OCI-LY7 (cell line): Measurements from ENCODE around the gene GNG3. TPM values are rescaled to one million over a fixed set of nuclear protein-coding genes. Genes with fewer than 3 reads are reported as not detected.

Experiments used
- BruUV-seq: library from RNA; stranded (reverse); fragments of 400-500 nt; replicated peaks from 2 replicates; lab custom pipeline; 2021; lab: Mats Ljungman, UMichigan
- CTCF ChIA-PET: fragments of 300-600 bp; sonication (Branson Sonifier 250); formaldehyde crosslinking; loops from one replicate; lab custom pipeline; 2022; ENCODE audit warnings: antibody characterized with exemption; ENCODE audit not compliant: unreplicated experiment; lab: Charles Lee
- POLR2A ChIA-PET: fragments of 300-600 bp; sonication (Branson Sonifier 250); formaldehyde crosslinking; loops from one replicate; lab custom pipeline; 2022; ENCODE audit warnings: antibody characterized with exemption; lab: Charles Lee
- DNase-seq: peaks from one replicate; pipeline ENCODE4 v3.0.0-alpha.2; 2015; ENCODE audit warnings: low spot score
- H2AFZ ChIP-seq: fragments of 200-600 bp; sonication (generic), shearing (Covaris generic); 2 replicates; pipeline ENCODE4 v1.6.1; 2014; ENCODE audit warnings: mild to moderate bottlenecking, antibody characterized with exemption, low read length, moderate library complexity
- H3K27ac ChIP-seq: fragments of 200-600 bp; sonication (generic); 2 replicates; pipeline ENCODE4 v1.5.1; 2014; ENCODE audit warnings: mixed run types, low read depth, mild to moderate bottlenecking, moderate library complexity, low read length, inconsistent platforms; ENCODE audit not compliant: poor library complexity, severe bottlenecking
- H3K36me3 ChIP-seq: fragments of 200-600 bp; sonication (generic); 2 replicates; pipeline ENCODE4 v1.6.1; 2014; ENCODE audit warnings: mild to moderate bottlenecking, antibody characterized with exemption, low read length, moderate library complexity, mixed read lengths; ENCODE audit not compliant: insufficient read depth
- H3K4me1 ChIP-seq: fragments of 200-600 bp; sonication (generic); 2 replicates; pipeline ENCODE4 v1.5.1; 2014; ENCODE audit warnings: mild to moderate bottlenecking, low read length; ENCODE audit not compliant: insufficient read depth, poor library complexity, severe bottlenecking
- H3K4me2 ChIP-seq: fragments of 200-600 bp; sonication (generic); 2 replicates; pipeline ENCODE4 v1.6.1; 2014; ENCODE audit warnings: mild to moderate bottlenecking, low read length
- H3K4me3 ChIP-seq: fragments of 200-600 bp; sonication (generic); 2 replicates; pipeline ENCODE4 v1.5.1; 2014; ENCODE audit warnings: mild to moderate bottlenecking, low read depth, low read length; ENCODE audit not compliant: poor library complexity, severe bottlenecking
- H3K79me2 ChIP-seq: fragments of 200-600 bp; sonication (generic); 2 replicates; pipeline ENCODE4 v1.6.1; 2016; ENCODE audit warnings: low read depth, mild to moderate bottlenecking, low read length, moderate library complexity, mixed read lengths; ENCODE audit not compliant: insufficient read depth
- H3K9me2 ChIP-seq: fragments of 200-600 bp; sonication (generic); 2 replicates; pipeline ENCODE4 v1.6.1; 2016; ENCODE audit warnings: mild to moderate bottlenecking, low read length, mixed read lengths; ENCODE audit not compliant: insufficient read depth
- H3K9me3 ChIP-seq: fragments of 200-600 bp; sonication (generic); 2 replicates; pipeline ENCODE4 v1.6.1; 2014; ENCODE audit warnings: mild to moderate bottlenecking, mixed run types, low read length, mixed read lengths
- H4K20me1 ChIP-seq: fragments of 200-600 bp; sonication (generic); 2 replicates; pipeline ENCODE4 v1.6.1; 2014; ENCODE audit warnings: mild to moderate bottlenecking, antibody characterized with exemption, low read length, moderate library complexity, mixed read lengths; ENCODE audit not compliant: insufficient read depth
- EZH2phosphoT487 ChIP-seq: fragments of 200-600 bp; sonication (generic); IDR thresholded peaks from 2 replicates; pipeline ENCODE4 v1.6.1; 2018; ENCODE audit warnings: low read depth, borderline replicate concordance, mild to moderate bottlenecking, mixed run types, antibody characterized with exemption, low read length, moderate library complexity, mixed read lengths
- intact Hi-C: fragments of 100-400 bp; cut with micrococcal nuclease; formaldehyde crosslinking; loops from one replicate; pipeline ENCODE4 v1.10.0; 2022; ENCODE audit not compliant: unreplicated experiment
- total RNA-seq, 2 experiments: library from RNA; depleted of rRNA in 1 of 2; stranded (reverse); fragments of >200 nt in 1 of 2; shearing (Covaris generic) in 1 of 2; gene quantifications; 2 replicates each; pipeline ENCODE4 v1.2.3, GENCODE V29; 2014 to 2022
- TF ChIP-seq, protein P1 (sequence below): fragments of 200-600 bp; sonication (generic); conservative IDR thresholded peaks from 2 replicates; pipeline ENCODE4 v1.5.1; 2014; ENCODE audit warnings: mild to moderate bottlenecking, antibody characterized with exemption, low read length, moderate library complexity, mixed read lengths

Gene GNG3
- total RNA-seq, 2 experiments from 2014 or later: not detected

DNA sequence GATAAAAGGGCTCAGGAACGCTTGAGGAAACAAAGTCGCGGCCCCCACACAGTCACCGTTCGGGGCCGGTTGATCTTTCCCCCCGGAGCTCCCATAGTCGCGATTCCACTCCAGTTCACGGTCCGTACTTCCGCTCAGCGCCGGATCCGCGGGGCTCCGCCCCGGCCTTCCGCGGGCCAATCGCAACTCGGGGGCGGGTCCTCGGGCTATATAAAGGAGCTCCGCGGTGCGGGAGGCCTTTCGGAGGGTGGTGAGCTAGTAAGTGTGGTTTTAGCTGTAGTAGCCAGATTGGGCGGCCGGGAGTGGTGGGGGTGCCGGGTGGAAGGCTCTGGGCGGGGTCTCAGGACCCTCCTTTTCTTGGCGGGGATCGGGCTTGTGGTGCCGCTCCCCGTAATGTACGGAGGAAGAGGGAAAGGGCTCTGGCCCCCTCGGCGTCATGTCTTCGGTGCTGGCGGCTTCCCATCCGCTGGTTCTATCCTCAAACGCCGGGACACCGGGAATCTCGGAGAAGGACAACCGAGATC is 42.3 kb upstream of the GNG3 start, which contains the start of the genes C11orf98 and CSKMT:
TSS of gene C11orf98 (minus strand) at position 136 of the 524 bp plus-strand sequence. CDS start at position 95, 41 bp downstream.
TSS of gene CSKMT (plus strand) at position 238 of the 524 bp plus-strand sequence. CDS start 568 bp downstream, outside the sequence.
- Histone ChIP-seq H3K9me2 (no peaks in the 10 kb centered on the region), H4K20me1 (peaks cover 6% of the 10 kb centered on the region; the same call in 1 of the 2 replicates), H3K4me2 (peak within 1 kb of the TSS; percentile 89), H3K4me3 (peak within 1 kb of the TSS; percentile 86), H3K9me3 (no peaks in the 10 kb centered on the region), H2AFZ (peak within 1 kb of the TSS; percentile 19; the same call in 1 of the 2 replicates), H3K79me2 (peaks cover 60% of the 10 kb centered on the region), H3K36me3 (peaks cover 65% of the 10 kb centered on the region), H3K27ac (peak within 1 kb of the TSS; percentile 94), H3K4me1 (peaks cover 40% of the 10 kb centered on the region)
- intact Hi-C loops: loop anchor here (1.0 to 5.0 kb wide), 4 partner anchors 12 to 73 kb away; partner anchors contain the start of genes EML3, INTS5, MTA2 and ROM1
- TSS peak; percentile 95 for BruUV-seq
- TF ChIP-seq, protein P1, sequence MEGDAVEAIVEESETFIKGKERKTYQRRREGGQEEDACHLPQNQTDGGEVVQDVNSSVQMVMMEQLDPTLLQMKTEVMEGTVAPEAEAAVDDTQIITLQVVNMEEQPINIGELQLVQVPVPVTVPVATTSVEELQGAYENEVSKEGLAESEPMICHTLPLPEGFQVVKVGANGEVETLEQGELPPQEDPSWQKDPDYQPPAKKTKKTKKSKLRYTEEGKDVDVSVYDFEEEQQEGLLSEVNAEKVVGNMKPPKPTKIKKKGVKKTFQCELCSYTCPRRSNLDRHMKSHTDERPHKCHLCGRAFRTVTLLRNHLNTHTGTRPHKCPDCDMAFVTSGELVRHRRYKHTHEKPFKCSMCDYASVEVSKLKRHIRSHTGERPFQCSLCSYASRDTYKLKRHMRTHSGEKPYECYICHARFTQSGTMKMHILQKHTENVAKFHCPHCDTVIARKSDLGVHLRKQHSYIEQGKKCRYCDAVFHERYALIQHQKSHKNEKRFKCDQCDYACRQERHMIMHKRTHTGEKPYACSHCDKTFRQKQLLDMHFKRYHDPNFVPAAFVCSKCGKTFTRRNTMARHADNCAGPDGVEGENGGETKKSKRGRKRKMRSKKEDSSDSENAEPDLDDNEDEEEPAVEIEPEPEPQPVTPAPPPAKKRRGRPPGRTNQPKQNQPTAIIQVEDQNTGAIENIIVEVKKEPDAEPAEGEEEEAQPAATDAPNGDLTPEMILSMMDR: no peak
- no peak for TF ChIP-seq EZH2phosphoT487
- ChIA-PET CTCF (interaction anchor here (0.6 to 1.4 kb wide), 4 partner anchors 16 to 122 kb away, joined by 3 read pairs; no protein-coding TSS in a partner anchor), POLR2A (interaction anchor here (0.8 to 8.3 kb wide), 24 partner anchors 9 to 197 kb away, joined by 3 to 159 read pairs (median 6); partner anchors contain the start of genes B3GAT3, EEF1G, GANAB and HNRNPUL2)
- peak; percentile 94 for DNase-seq

DNA sequence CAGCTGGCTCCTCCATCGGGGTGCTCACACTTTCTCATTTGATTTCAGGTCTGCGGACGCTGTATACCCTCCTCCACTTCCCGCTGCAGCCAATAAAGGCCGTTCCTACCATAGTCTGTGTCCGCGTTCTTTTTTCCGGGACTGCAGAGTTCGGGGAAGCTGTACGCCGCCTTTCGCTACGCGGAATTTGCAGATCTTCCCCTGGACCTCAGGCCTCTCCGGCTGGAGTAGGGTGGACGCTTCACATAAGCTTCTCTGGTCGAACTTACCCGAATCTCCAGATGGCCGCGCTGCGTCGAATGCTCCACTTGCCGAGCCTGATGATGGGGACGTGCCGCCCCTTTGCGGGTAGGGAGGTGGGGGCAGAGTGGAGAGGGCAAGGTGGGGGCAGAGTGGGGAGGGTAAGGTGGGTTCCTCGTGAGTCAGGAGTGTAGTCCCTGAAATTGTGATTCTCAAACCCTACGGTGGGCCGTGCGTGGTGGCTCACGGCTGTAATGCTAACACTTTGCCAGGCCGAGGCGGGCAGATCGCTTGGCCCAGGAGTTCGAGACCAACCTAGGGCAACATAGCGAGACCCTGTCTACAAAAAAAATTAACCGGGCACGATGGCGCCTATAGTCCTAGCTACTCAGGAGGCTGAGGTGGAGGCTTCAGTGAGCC is 41.7 kb upstream of the GNG3 start:
- peak overlapping the region; percentile 94 for H3K27ac ChIP-seq
- peaks cover 45% of the 10 kb centered on the region for H3K4me1 ChIP-seq
- H3K4me3 ChIP-seq: peak overlapping the region; percentile 86
- intact Hi-C loops: loop anchor here (1.0 to 5.0 kb wide), 4 partner anchors 12 to 73 kb away; partner anchors contain the start of genes EML3, INTS5, MTA2 and ROM1
- ChIA-PET CTCF (interaction anchor here (0.6 to 1.4 kb wide), 4 partner anchors 15 to 123 kb away, joined by 3 read pairs; no protein-coding TSS in a partner anchor), POLR2A (interaction anchor here (0.8 to 8.3 kb wide), 22 partner anchors 8 to 190 kb away, joined by 3 to 159 read pairs (median 6); partner anchors contain the start of genes B3GAT3, EEF1G, GANAB and HNRNPUL2)
- H4K20me1 ChIP-seq: peaks cover 6% of the 10 kb centered on the region; the same call in 1 of the 2 replicates
- DNase-seq: peak; percentile 65
- no peak for TF ChIP-seq EZH2phosphoT487
- TF ChIP-seq, protein P1: no peak; the same call in 1 of the 2 replicates
- H3K36me3 ChIP-seq: peaks cover 59% of the 10 kb centered on the region
- no peak overlapping the region for H2AFZ ChIP-seq
- peak overlapping the region; percentile 89 for H3K4me2 ChIP-seq
- H3K9me2 ChIP-seq: no peaks in the 10 kb centered on the region
- H3K79me2 ChIP-seq: peaks cover 66% of the 10 kb centered on the region
- no peaks in the 10 kb centered on the region for H3K9me3 ChIP-seq
- no TSS peak for BruUV-seq
